Peyer's patch (tissue), 4 donors: ENCODE results near the gene ITPR1. TPM values are rescaled to one million over a fixed set of nuclear protein-coding genes. Genes with fewer than 3 reads are reported as not detected.

Experiments used
- DNase-seq, 3 donors: peaks; one replicate each; pipeline ENCODE4 v3.0.0-alpha.2; 2017 to 2019
- H3K27ac ChIP-seq, 4 donors: fragments of 200-600 bp; sonication (generic); one replicate each; pipeline ENCODE4 v1.5.1; 2016 to 2019
- H3K27me3 ChIP-seq, 2 donors: fragments of 200-600 bp; sonication (generic); one replicate each; pipeline ENCODE4 v1.5.1; 2019
- H3K36me3 ChIP-seq, 3 donors: fragments of 200-600 bp; sonication (generic); one replicate each; pipeline ENCODE4 v1.5.1; 2016 to 2019
- H3K4me1 ChIP-seq, 4 donors: fragments of 200-600 bp; sonication (generic); one replicate each; pipeline ENCODE4 v1.5.1; 2016 to 2019
- H3K4me3 ChIP-seq, 4 donors: fragments of 200-600 bp; sonication (generic); 1 replicate in 3 of 4; 2 replicates in 1 of 4; pipeline ENCODE4 v1.5.1; 2016 to 2019; ENCODE audit warnings: mild to moderate bottlenecking in 1 of 4
- H3K9me3 ChIP-seq, 4 donors: fragments of 200-600 bp; sonication (generic); one replicate each; pipeline ENCODE4 v1.5.1; 2016 to 2019; ENCODE audit warnings: mild to moderate bottlenecking in 1 of 4
- POLR2A ChIP-seq, 2 donors: fragments of 450-650 bp; IDR thresholded peaks; one replicate each; pipeline ENCODE4 v1.5.1; 2017; ENCODE audit warnings: antibody characterized with exemption in 2 of 2, mild to moderate bottlenecking in 2 of 2, moderate library complexity in 2 of 2
- total RNA-seq, 4 donors: library from RNA; depleted of rRNA; stranded (reverse); fragments of >200 nt; gene quantifications; one replicate each; pipeline ENCODE4 v1.1.0, GENCODE V29; 2016
- TF ChIP-seq, protein P1 (sequence below), 6 experiments: fragments of 450-650 bp in 4 of 6; fragments of 200-600 bp in 2 of 6; sonication (generic) in 1 of 6; IDR thresholded peaks; one replicate each; pipeline ENCODE4 v1.5.1; 2017 to 2019; ENCODE audit warnings: antibody characterized with exemption in 6 of 6, mild to moderate bottlenecking in 3 of 6, moderate library complexity in 1 of 6

ITPR1 gene
- total RNA-seq, 4 donors from 2014 or later = 13.3 to 142 (median 22.7) TPM

DNA sequence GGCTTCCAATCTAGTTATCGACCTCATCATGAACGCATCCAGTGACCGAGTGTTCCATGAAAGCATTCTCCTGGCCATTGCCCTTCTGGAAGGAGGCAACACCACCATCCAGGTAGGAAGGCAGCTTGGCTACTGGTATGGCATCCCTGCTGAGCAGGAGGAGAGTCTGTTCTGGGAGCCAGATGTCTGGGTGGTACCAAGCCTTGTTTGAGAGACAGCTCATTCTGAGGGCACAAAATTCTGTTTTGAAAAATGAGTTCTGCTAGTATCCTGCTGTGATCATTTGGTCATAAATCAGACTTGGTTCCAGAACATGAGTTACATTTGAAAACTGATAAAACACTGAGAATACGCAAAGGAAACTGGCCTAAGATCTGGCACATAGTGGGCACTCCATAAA lies 242.1 kb downstream of the ITPR1 start:
- no peak for TF ChIP-seq POLR2A (IDR thresholded peaks at IDR 0.05)
- TF ChIP-seq, protein P1, sequence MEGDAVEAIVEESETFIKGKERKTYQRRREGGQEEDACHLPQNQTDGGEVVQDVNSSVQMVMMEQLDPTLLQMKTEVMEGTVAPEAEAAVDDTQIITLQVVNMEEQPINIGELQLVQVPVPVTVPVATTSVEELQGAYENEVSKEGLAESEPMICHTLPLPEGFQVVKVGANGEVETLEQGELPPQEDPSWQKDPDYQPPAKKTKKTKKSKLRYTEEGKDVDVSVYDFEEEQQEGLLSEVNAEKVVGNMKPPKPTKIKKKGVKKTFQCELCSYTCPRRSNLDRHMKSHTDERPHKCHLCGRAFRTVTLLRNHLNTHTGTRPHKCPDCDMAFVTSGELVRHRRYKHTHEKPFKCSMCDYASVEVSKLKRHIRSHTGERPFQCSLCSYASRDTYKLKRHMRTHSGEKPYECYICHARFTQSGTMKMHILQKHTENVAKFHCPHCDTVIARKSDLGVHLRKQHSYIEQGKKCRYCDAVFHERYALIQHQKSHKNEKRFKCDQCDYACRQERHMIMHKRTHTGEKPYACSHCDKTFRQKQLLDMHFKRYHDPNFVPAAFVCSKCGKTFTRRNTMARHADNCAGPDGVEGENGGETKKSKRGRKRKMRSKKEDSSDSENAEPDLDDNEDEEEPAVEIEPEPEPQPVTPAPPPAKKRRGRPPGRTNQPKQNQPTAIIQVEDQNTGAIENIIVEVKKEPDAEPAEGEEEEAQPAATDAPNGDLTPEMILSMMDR (IDR thresholded peaks at IDR 0.05) = no peak
- H3K4me1 ChIP-seq = peaks cover 0 to 2% (median 0%) of the 10 kb centered on the region in 4 donors
- H3K9me3 ChIP-seq = no peaks in the 10 kb centered on the region
- no peaks in the 10 kb centered on the region for H3K27me3 ChIP-seq
- no peaks in the 10 kb centered on the region for H3K36me3 ChIP-seq
- no peak overlapping the region for H3K27ac ChIP-seq
- no peak for DNase-seq
- no peak overlapping the region for H3K4me3 ChIP-seq

GRCh38 chr3:4736284-4736861 lies 243.2 kb downstream of the ITPR1 start:
- no peaks in the 10 kb centered on the region for H3K9me3 ChIP-seq
- H3K36me3 ChIP-seq = no peaks in the 10 kb centered on the region
- peaks cover 0 to 13% (median 2%) of the 10 kb centered on the region in 4 donors for H3K4me1 ChIP-seq
- no peak overlapping the region for H3K27ac ChIP-seq
- no peaks in the 10 kb centered on the region for H3K27me3 ChIP-seq
- no peak for DNase-seq
- TF ChIP-seq, protein P1 (IDR thresholded peaks at IDR 0.05) = no peak
- no peak for TF ChIP-seq POLR2A (IDR thresholded peaks at IDR 0.05)
- H3K4me3 ChIP-seq = no peak overlapping the region

DNA sequence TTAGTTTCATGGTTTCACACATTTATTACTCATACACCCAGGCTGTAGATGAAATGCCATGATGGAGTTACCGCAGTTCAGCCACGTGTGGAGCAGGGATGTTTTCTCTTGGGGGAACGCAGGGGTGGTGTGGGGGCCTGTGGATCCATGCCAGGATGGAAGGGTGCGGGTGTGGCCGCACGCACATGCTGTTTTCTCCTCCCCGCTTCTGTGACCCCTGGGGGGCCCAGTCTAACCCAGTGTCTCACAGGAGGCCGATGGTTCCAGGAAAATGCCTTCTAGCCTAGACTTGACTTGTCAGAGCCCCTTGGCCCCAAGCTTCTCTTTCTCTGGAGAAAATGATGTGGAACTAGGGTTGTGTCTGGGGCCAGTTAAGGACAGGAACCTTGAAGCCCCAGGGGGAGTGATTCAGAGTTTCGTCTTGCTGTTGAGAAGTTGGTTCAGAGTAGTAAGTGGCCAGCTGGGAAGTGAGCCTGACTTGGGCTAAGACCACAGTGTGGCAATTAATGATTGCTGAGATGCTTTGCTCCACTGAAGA lies 245.7 kb downstream of the ITPR1 start:
- no peak for TF ChIP-seq POLR2A (IDR thresholded peaks at IDR 0.05)
- TF ChIP-seq, protein P1 (IDR thresholded peaks at IDR 0.05) = no peak
- H3K4me3 ChIP-seq = no peak overlapping the region
- no peaks in the 10 kb centered on the region for H3K36me3 ChIP-seq
- H3K27me3 ChIP-seq = no peaks in the 10 kb centered on the region
- H3K4me1 ChIP-seq = peaks cover 0 to 24% (median 5%) of the 10 kb centered on the region in 4 donors
- no peaks in the 10 kb centered on the region for H3K9me3 ChIP-seq
- no peak for DNase-seq
- no peak overlapping the region for H3K27ac ChIP-seq

GRCh38 chr3:4739289-4740236 lies 246.4 kb downstream of the ITPR1 start:
- Histone ChIP-seq H3K9me3 (no peaks in the 10 kb centered on the region), H3K4me3 (no peak overlapping the region), H3K4me1 (peaks cover 0 to 24% (median 5%) of the 10 kb centered on the region in 4 donors), H3K27ac (peak overlapping the region in 2 of 4 donors; percentile 74 to 77), H3K36me3 (no peaks in the 10 kb centered on the region), H3K27me3 (no peaks in the 10 kb centered on the region)
- no peak for TF ChIP-seq POLR2A (IDR thresholded peaks at IDR 0.05)
- TF ChIP-seq, protein P1 (IDR thresholded peaks at IDR 0.05) = no peak
- no peak for DNase-seq

GRCh38 chr3:4740397-4741105 lies 247.4 kb downstream of the ITPR1 start:
- H3K27me3 ChIP-seq = no peaks in the 10 kb centered on the region
- no peak for DNase-seq
- H3K4me1 ChIP-seq = peaks cover 0 to 24% (median 5%) of the 10 kb centered on the region in 4 donors
- H3K36me3 ChIP-seq = no peaks in the 10 kb centered on the region
- H3K4me3 ChIP-seq = no peak overlapping the region
- TF ChIP-seq, protein P1 (IDR thresholded peaks at IDR 0.05) = no peak
- no peak for TF ChIP-seq POLR2A (IDR thresholded peaks at IDR 0.05)
- H3K9me3 ChIP-seq = no peaks in the 10 kb centered on the region
- H3K27ac ChIP-seq = peak overlapping the region; percentile 25 to 77 (median 60)
